AG08395 (cell line): ENCODE measurements around the gene PDE1A.

Source experiments
- DNase-seq: peaks from one replicate; pipeline ENCODE4 v3.0.0; 2012; ENCODE audit warnings: mixed read lengths, low spot score

PDE1A gene

DNA sequence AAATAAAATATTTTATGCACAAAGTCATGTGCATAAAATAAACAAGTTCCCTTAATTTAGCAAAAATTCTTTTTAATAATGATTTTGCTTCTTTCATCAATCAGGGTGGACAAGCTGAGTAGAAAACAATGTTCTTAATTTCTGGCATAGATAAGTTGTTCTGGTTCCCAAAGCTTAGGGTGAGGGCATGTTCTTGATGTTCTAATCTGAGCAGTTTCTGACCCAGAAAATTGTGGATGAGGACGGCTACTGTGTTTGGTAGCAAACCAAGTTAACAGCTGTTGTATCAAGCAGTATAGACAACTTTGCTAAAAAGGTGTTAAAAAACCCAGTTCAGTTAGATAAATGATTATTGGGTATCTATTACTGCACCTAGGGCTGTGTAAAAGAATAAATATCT, 158.9 kb downstream of the PDE1A start:
- DNase-seq = no peak

DNA sequence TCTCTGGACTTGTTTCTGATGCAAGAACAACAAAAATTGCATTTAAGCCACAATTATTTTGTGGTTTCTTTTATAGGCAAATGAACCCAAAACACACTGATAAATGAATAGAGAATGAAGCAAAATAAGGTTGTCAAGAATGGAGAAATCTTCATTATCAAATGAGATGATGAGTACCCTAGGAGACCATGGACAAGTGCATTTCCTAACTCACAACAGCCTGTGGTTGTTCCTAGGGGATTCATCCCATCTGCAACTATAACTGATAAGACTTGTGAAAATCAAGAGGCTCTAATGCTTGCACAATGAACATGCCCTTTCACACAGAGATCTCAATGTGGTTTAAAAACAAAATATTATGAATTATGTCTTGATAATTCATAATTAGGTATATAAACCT, 159.9 kb downstream of the PDE1A start:
- no peak for DNase-seq

DNA sequence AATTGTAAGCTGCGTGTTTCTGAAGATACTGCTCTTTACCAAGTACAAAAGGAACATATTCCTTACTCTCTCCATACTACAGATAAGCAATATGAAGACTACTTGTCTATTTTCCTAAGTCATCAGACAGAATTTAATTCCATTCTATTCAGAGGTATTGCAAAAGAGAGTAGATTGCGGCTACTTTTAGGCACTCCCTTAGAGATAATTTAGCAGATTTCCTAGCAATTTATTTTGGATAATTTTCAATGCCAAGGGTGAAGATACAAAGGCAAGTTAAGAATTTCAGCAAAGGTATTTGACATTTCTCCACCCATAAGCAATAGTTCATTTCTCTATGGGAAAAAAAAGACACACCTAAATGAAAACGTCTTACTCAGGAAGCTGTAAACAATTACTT, 161.1 kb downstream of the PDE1A start:
- no peak for DNase-seq

GRCh38 chr2:182261860-182262387, 164.9 kb downstream of the PDE1A start:
- DNase-seq = no peak

GRCh38 chr2:182259629-182260150, 167.1 kb downstream of the PDE1A start:
- no peak for DNase-seq

GRCh38 chr2:182252534-182252933, 174.3 kb downstream of the PDE1A start:
- no peak for DNase-seq

DNA sequence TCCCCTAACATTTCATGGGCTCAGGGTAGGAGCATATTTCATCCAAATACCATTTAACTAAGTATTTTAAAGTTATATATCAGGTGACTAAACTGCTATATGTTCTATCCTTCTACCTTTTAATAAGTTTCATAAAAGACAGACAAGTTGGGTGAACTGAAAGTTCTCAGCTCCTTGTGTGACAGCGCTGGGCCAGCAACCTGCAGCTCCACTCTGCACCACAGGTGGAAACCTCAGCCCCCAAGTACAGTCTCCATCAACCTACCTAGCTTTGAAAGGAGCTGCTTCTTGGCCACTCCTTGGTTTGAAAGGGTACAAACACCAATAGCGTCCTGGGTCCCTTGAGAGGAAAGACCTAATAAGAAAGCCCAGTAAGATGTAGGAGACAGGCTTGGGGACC, 177.9 kb downstream of the PDE1A start:
- no peak for DNase-seq

DNA sequence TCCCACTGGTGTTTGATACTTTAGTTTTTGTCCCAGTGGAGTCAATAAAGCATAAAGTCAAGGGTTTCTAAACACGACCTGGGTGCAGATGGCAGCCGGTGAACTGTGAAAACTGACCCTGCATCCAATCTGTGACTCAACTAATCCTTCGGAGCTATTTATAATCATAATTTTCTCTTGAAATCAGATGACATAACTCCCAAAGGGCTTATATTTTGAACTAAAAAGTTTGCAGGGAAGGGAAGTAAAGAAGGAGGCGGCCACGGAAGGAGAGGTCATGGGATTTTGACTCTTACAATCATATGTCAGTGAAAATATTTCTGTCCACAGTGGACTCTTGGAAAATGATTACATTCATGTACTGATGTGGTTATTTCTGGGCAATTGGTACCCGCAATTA, 178.5 kb downstream of the PDE1A start:
- no peak for DNase-seq

GRCh38 chr2:182247831-182248230, 179.0 kb downstream of the PDE1A start:
- DNase-seq = no peak

DNA sequence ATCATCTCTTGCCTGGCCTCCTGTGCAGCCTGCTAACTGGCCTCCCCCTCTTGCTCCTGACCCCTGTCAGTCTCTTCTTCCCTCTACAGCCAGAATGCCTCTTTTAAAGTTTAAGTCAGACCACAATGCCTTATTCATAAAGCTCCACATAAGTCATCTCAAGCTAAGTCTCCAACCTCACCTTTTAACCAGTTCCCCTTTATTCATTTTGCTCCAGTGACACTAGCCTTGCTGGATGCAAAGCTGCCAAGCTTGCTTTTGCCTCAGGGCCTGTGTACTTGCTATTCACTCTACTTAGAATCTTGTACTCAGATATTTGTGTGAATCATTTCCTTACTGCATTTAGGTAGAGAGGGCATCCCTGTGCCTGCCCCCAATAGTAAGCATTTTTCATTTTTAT, 180.9 kb downstream of the PDE1A start:
- DNase-seq = no peak

DNA sequence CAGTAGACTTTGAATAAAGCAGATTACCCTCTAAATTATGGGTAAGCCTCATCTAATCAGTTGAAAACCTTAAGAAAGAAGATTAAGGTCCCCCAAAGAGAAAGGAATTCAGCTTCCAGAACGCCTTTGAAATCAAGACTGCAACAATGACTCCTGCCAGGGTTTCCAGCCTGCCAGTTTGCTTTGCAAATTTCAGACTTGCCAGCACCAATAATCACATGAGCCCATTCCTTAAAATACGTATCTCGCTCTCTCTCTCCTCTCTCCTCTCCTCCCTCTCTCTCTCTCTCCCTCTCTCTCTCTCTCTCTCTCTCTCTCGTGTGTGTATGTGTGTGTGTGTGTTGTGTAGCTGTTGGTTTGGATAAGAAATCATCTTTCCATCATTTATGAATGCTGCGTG, 184.2 kb downstream of the PDE1A start:
- DNase-seq = no peak

GRCh38 chr2:182241936-182242335, 184.9 kb downstream of the PDE1A start:
- no peak for DNase-seq

- peak; percentile 6 for DNase-seq
Observed at GRCh38 chr2:182240862-182241371, 185.9 kb downstream of the PDE1A start.

GRCh38 chr2:182230561-182230960, 196.3 kb downstream of the PDE1A start:
- no peak for DNase-seq

GRCh38 chr2:182229297-182229696, 197.5 kb downstream of the PDE1A start:
- DNase-seq = no peak

DNA sequence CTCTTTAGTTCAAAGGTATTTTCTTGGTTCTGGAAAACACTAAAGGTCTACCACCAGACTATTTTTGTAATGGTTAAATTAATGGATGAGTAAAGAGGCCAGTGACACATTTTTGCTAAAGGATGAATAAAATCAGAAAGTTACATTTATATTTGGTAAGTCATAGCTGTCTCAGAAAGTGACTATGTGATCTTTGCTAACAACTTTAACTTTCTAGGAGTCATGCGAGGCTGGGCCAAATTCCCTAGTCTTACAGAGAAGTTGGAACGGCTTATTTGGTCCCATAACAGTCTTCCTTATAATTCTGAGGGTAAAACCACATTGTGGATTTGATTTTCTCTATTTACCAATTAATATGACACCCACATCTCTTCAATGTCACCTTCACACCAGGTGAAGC, 198.1 kb downstream of the PDE1A start:
- peak; percentile 5 for DNase-seq

- no peak for DNase-seq
Observed at GRCh38 chr2:182228073-182228473, 198.8 kb downstream of the PDE1A start.

DNA sequence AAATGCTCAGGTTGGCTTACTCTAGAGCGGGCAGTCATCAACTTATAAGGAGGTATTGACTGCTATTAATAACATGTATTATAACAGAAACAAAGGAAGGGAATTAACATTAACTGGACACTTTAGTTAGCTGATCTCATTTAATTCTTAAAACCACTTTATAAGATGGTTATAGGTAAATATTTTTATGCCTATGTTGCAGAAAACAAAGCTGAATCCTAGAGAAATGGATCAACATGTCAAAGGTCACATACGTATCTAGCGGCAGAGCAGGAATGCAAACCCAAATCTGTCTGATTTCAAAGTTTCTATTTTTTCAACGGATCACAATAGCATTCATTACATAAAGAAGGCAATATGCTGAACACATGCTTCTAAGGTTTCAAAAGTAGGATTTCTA, 200.0 kb downstream of the PDE1A start:
- DNase-seq = no peak

- no peak for DNase-seq
Observed at GRCh38 chr2:182224669-182225068, 202.2 kb downstream of the PDE1A start.

- DNase-seq = no peak
Observed at GRCh38 chr2:182220998-182221397, 205.8 kb downstream of the PDE1A start.

DNA sequence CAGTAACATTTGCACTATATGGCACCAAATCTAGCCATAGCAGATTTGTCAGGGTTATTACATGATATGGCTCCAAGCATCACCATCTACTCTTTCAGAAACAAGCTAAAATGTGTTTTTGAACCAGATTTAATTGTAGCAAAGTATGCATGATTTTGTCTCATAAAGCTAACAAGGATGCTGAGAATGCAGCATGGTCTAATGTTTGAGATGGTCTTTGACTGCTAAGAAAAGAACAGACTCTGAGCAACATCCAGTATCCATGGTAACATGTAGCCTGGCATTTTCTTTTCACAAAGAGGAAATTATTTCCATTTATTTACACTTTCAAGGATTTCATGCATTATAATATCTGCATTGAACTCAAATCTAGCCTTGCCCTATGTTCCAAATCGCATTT, 206.5 kb downstream of the PDE1A start:
- no peak for DNase-seq

DNA sequence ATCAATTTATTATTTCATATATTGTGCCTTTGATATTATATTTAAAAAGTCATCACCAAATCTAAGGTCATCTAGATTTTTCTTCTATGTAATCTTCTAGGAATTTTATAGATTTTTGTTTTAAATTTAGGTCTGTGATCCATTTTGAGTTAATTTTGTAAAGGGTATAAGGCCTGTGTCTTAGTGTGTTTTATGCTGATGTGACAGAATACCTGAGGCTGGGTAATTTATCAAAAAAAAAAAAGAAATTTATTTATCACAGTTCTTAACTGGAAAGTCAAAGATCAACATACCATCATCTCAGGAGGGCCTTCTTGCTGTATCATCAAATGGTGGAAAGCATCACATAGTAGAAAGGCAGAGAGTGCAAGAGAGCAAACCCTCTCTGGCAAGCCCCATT, 216.2 kb downstream of the PDE1A start:
- DNase-seq = no peak

DNA sequence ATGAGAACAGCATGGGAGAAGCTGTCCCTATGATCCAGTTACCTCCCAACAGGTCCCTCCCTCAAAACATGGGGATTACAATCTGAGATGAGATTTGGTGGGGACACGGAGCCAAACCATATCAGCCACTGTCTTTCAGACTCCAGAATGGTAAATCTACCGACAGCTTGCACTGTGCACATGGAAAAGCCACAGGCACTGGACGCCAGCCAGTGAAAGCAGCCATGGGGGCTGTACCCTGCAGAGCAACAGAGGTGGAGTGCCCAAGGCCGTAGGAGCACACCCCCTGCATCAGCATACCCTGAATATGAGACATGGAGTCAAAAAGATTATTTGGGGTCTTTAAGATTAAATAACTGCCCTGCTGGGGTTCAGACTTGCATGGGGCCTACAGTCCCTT, 218.4 kb downstream of the PDE1A start:
- DNase-seq = no peak

DNA sequence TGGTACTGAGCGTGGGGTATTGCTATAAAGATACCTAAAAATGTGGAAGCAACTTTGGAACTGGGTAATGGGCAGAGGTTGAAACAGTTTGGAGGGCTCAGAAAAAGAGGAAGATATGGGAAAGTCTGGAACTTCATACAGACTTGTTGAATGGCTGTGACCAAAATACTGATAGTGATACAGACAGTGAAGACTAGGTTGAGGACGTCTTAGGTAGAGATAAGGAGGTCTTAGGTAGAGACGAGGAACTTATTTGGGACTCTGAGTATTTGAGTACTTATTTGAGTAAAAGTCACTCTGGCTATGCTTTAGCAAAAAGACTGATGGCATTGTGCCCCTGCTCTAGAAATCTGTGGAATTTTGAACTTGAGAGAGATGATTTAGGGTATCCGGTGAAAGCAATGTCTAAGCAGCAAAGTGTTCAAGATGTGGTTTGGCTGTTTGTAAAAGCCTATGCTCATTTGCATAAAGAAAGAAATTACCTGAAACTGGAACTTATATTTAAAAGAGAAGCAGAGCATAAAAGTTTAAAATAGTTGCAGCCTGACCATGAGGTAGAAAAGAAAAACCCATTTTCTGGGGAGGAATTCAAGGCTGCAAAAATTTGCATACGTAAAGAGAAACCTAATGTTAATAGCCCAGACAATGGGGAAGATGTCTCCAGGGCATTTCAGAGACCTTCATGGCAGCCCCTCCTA, 219.6 kb downstream of the PDE1A start:
- DNase-seq = no peak
